ENCODE results near the gene RESF1.
A peak's percentile ranks its signal among the peaks of the same experiment; 100 is the strongest.
"Not testable (repeated sequence)": the region's sequence is repeated elsewhere in the genome, so short reads cannot be mapped to it uniquely, and the experiment has no call there.

The RESF1 gene

GRCh38 chr12:31959161-31959700, at the start of gene RESF1:
RESF1 (plus strand) TSS chr12:31959415; CDS start chr12:31980956, 21,541 bp downstream.
- DNase-seq (ENCODE audit: low spot score) = peak; percentile 83

- DNase-seq (ENCODE audit: low spot score) = no peak
These were observed 44.3 kb upstream of the RESF1 start for GRCh38 chr12:31914927-31915326.

DNA sequence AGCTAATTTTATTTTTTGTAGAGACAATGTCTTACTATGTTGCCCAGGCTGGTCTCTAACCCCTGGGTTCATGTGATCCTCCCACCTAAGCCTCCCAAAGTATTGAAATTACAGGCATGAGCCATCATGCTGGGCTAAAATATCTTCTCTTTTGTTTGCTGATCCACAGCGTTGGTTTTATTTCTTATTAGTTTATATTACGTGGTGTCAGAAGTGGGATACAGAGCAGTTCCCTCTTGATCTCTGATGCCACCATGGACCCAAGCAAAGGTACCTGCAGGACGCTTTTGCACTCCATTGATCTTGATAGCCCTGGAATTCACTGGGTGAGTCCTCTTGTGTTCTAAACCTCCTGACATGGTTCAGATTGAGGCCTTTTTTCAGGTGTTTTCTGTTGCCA, 43.8 kb upstream of the RESF1 start:
- no peak for DNase-seq (ENCODE audit: low spot score)

GRCh38 chr12:31922341-31923062, 36.7 kb upstream of the RESF1 start:
- no peak for DNase-seq (ENCODE audit: low spot score)

GRCh38 chr12:31923063-31923412, 36.2 kb upstream of the RESF1 start:
- DNase-seq (ENCODE audit: low spot score) = no peak

DNA sequence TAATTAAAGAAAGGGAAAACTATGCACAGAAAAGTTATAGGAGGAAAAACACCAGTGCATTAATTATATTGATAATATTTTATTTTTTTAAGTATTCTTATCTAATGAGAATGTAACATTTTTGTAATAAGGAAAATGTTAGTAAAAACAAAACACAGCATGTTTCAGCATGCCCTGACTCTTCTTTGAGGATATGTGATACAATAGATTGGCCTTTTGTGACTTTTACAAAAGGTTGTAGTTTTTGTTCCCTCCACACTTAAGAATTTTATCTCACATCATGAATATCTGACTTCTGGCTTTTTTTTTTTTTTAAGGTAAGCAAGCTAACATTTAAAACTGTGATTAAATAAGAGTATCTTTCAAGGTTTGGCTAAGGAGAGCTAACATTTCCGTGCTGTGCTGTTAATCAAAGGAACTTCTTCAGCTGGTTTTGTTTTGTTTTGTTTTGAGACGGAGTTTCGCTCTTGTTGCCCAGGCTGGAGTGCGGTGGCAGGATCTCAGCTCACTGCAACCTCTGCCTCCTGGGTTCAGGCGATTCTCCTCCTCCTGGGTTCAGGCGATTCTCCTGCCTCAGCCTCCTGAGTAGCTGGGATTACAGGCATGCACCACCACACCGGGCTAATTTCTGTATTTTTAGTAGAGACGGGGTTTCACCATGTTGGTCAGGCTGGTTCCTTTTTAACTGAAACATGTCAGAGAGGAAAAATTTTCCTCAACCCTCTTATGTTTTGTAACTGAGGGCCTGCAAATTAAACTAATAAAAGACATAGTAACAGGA, 30.8 kb upstream of the RESF1 start:
- no peak for DNase-seq (ENCODE audit: low spot score)

- DNase-seq (ENCODE audit: low spot score) = no peak
These were observed 30.1 kb upstream of the RESF1 start for GRCh38 chr12:31929027-31929526.

DNA sequence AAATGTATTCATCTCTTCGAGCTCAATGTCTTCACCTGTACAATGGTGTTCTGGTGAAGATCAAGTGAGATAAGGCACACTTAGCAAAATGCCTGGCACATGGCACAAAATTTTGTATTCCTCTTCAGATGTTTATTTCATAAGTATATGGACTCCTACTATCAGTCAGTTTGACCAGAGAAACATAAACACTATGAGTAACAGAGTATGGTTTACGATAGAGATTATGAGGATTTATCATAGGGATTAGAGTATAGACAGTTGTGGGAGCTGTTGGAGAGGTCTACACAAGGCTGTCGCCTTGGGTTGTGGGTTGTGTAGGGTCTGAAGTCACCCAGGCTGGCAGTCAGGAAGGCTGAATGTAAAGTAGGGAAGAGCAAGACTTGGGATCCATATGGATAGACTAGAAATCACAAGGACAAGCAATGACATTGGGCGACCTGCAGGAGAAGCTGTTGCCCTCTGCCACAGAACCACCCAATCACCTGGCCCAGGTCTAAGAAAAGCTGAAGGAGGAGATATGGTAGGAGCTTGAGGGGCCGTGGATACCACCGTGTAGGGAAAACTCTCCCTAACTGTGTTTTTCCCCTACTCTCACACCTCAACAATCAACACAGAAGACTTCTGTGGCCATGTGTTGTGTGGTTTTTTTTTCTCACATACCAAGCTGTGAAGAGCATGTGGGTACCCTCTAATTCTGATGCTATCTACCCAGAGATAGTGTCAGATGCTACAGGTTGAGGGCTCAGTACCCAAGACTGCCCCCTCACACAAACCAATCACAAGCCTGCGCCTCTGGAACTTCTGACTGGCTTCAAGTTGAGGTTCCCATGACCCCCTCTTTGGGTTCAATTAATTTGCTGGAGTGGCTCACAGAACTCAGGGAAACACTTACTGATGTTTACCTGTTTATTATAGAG, 27.2 kb upstream of the RESF1 start:
- no peak for DNase-seq (ENCODE audit: low spot score)

DNA sequence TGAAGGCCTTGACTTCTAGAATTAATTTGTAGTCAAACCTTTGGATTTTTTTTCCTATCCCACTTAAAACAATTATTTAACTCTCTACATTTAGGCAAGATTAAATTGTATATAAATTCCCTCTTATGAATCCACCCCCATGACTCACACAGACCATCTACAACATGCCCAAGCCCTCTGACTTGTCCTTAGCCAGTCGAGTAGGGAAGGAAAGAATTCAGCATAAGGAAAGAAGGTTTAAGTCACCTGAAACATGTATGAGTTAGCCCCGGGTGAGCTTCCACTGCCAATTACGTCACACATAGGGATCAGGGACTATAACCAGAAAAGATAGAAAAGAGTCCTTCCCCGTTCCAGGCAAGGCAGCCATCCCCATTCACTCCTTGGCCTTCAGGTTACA, 14.9 kb upstream of the RESF1 start:
- DNase-seq (ENCODE audit: low spot score) = no peak

- no peak for DNase-seq (ENCODE audit: low spot score)
These were observed 11.2 kb upstream of the RESF1 start for GRCh38 chr12:31947971-31948370.

GRCh38 chr12:31948697-31949359, 10.4 kb upstream of the RESF1 start:
- not testable (repeated sequence) for DNase-seq (ENCODE audit: low spot score)

GRCh38 chr12:31950088-31950487, 9.1 kb upstream of the RESF1 start:
- no peak for DNase-seq (ENCODE audit: low spot score)

DNA sequence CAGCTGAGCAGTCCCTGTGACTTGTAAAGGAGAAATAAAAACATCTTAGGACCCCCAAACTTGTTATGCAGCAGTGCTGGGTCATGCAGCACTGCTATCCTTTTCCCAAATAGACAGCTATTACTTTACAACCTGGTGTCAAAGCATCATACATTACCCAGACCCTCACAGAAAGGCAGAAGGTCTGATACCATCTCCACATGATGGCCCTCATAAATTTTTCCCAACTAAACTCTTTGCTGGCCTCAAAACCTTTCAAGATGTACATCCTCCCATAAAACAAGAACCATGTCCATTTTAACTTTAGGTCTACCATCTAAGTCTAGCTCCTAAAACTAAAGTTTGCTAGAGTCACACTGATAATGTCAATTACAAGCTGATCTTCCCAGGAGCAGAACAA, 8.7 kb upstream of the RESF1 start:
- no peak for DNase-seq (ENCODE audit: low spot score)

- DNase-seq (ENCODE audit: low spot score) = no peak
These were observed 8.2 kb upstream of the RESF1 start for GRCh38 chr12:31951008-31951407.

DNA sequence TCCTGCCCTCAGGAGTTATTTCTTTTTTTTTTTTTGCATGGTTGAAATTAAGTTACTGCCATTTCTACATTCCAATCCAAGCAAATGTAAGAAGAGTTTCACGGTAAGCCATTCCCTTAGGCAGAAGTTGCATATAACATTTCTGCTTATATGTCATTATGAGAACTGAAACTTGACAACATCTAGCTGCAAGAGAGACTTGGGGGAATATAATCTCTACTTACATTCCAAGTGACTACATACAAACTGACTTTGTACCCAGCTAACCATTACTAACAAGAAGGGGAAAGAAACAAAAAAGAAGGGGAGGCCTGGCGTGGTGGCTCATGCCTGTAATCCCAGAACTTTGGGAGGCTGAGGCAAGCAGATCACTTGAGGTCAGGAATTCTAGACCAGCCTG, 7.3 kb upstream of the RESF1 start:
- DNase-seq (ENCODE audit: low spot score) = no peak

GRCh38 chr12:31952418-31952817, 6.8 kb upstream of the RESF1 start:
- DNase-seq (ENCODE audit: low spot score) = no peak

DNA sequence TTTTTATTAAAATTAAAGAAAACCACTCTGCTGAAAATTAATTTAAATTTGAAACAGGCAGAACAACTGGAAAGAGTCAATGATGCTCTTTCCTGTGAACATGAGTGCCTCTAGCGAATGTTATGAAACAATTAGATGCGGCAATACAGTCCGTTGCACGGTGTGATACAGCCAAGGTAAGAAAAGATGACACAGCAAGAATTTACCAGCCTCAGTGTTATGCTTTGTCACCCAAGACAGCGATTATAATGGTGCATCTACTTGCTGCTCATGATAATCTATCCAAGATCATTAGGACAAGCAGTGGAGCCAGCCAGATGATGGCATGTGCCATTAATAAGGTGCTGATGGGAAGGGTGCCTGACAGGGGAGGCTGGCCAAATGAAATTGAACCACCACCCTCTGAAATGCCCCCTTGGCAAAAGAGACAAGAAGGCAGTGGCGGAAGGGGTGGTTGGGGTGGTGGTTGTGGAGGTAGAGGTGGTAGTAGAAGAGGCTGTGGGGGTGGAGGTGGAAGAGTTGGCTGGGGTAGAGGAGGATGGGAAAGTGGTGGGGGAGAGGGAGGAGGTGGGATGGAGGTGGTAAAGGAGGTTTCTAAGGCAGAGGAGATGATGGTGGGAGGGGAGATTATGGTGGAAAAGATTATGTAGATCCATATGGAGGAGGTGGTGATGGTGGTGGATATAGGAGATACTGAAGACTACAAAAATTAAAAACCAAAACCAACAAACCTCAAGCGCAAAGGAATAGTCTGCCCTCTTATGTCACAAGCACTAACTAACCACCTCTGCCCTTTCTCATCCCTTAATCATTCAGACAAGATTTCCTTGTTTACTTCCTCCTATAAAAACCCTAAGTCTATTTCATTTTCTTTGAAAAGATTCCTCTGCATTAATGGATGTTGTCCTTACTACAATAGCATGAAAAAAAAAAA, 4.0 kb upstream of the RESF1 start:
- no peak for DNase-seq (ENCODE audit: low spot score)

DNA sequence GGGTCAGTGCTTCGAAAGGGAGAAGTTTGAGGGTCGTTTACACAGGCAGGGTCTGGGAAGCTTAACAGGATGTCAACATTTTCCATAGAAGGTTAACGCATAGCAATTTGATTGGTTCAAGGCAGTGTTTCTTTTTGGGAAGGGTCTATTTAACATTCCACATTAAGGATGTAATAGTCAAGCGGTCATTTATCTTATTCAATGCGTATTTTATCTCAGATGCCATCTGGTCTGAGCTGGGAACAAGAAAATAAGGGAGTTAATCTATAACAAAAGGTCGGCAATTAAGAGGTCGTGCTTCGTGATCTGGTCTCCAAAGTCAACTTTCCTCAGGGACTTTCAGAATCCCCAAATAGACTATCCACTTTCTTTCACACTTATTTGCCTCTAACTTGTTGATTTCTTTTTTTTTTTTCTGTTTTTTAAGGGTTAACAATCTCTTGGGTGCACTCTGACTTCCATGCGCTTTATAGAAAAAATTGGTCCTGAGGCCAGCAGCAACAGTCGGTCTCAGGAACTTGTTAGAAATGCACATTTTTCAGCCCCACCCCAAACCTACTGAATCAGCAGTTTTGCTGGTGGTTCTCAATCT, 550 bp upstream of the RESF1 start:
- no peak for DNase-seq (ENCODE audit: low spot score)

DNA sequence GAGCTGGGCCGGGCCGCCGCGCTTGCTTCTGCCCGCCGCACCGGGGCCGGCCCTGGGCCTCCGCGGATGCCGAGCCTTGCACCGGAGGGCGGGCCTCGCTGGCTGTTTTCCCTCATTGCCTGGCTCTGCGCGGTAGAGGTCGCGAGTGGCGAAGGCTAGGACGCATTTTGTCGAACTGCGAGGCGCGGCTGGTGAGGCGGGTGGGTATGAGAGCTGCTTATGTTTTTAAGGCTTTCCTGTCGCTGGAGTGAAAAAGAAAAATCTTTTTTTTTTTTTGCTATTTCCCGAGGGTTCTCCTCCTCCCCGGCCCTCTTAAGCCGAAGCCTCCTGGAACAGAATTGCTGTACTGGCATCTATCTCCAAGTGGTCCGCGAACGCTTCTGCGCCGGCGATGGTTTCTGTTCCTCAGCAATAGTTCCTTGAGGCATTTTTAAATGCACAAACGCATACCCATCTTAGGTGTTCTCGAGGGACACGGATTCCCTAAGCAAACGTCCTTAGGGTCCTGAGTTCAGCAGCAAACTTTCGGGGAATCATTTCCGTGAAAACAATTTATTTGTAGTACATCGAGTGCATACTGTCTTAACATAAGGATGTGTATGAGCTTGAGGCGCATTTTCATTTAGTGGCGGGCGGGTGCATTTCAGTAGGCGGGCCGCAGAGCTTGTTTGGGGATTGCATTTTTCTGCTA, 631 bp downstream of the RESF1 start:
- peak; percentile 59 for DNase-seq (ENCODE audit: low spot score)
